Hematopoietic multipotent progenitor cell treated with erythropoietin and hydrocortisone succinate and interleukin-3 and kit ligand, for 4 days (in vitro differentiated cells): ENCODE results near the gene BTBD9.

Experiments
- DNase-seq: peaks from one replicate; pipeline ENCODE4 v3.0.0-alpha.2; 2015

Gene BTBD9

GRCh38 chr6:38323216-38323615, 316.5 kb downstream of the BTBD9 start:
- DNase-seq = no peak

GRCh38 chr6:38322138-38322537, 317.6 kb downstream of the BTBD9 start:
- DNase-seq = no peak

GRCh38 chr6:38320843-38321242, 318.9 kb downstream of the BTBD9 start:
- DNase-seq = no peak

GRCh38 chr6:38320358-38320757, 319.4 kb downstream of the BTBD9 start:
- no peak for DNase-seq

- no peak for DNase-seq
Observed at GRCh38 chr6:38319256-38320212, 320.2 kb downstream of the BTBD9 start.

- no peak for DNase-seq
Observed at GRCh38 chr6:38316099-38316868, 323.4 kb downstream of the BTBD9 start.

DNA sequence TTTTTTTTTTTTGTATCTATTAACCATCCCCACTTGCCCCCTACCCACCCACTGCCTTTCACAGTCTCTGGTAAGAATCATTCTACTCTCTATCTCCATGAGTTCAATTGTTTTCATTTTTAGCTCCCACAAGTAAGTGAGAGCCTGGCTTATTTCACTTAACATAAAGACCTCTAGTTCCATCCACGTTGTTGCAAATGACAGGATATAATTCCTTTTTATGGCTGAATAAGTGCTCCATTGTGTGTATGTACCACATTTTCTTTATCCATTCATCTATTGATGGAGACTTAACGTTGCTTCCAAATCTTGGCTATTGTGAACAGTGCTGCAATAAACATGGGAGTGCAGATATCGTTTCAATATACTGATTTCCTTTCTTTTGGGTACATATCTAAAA, 328.5 kb downstream of the BTBD9 start:
- DNase-seq = no peak

DNA sequence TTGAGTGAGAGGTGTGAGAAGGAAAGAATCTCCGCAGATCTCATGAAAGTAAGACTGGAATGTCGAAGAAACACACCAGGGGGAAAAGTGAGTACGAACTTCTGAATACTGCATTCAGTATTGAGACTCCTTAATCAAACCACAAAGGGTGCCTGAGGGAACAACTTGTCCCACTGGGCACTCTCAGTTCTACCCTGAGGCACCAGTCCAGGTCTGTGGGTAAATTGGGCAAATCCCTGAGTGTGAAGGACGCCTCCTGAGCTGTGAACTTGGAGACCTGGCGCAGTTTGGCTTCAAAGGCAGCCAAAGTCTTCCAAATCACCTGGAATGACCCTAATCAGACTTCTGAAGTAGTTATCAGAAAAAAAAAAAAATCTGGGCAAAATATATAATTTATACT, 329.7 kb downstream of the BTBD9 start:
- DNase-seq = no peak

DNA sequence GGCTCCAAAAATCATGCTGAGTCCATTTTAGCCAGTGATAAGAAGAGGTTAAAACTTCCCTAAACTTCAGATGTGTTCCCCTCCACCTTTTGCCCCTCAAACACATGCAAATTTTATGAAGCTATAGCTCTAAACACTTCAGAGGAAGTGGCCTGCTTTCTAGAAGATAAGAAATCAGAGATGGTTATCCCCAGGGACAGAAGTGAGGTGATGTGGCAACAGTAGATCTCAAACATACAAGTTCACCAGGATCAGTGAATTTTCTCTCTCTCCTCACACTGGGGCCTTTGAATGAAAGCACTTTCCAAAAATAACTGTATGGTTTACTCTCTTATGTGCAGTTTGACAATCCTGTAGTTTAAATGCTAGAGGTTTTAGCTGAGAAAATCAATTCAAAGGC, 332.0 kb downstream of the BTBD9 start:
- DNase-seq = peak; percentile 66

DNA sequence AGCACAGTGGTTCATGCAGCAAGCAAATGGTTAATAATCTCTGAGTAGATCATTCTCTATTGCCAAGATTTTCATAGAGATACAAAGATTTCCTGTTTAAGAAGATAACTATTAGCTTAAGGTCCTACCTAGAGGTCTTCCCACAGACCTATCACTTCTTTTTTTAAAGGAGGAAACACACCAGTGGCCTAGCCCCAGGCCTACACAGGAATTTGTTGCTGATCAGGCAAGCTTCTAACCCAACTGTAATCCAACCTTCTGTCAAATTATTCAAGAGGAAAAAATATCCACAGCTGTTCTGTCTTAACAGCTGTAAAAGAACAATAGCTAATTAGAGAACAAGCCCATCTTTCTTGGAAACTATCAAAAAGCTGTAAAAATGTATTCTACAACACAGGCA, 332.8 kb downstream of the BTBD9 start:
- no peak for DNase-seq

GRCh38 chr6:38305995-38306681, 333.6 kb downstream of the BTBD9 start:
- DNase-seq = no peak

GRCh38 chr6:38302838-38303237, 336.9 kb downstream of the BTBD9 start:
- DNase-seq = no peak

- no peak for DNase-seq
Observed at GRCh38 chr6:38302081-38302480, 337.6 kb downstream of the BTBD9 start.

GRCh38 chr6:38290133-38290799, 349.5 kb downstream of the BTBD9 start:
- DNase-seq = no peak

DNA sequence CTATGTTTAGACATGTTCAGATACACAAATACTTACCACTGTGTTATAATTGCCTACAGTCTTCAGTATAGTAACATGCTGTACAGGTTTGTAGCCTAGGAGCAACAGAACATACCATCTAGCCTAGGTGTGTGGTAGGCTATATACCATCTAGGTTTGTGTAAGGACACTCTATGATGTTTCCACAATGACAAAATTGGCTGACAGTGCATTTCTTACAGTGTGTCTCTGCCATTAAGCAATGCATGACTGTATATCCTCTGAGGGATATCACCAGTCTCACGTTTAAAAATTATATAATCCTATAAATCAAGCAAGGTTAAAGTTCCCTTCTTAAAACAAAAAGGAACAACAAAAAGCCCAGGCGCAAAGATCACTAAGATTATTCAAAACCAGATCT, 352.2 kb downstream of the BTBD9 start:
- DNase-seq = no peak

DNA sequence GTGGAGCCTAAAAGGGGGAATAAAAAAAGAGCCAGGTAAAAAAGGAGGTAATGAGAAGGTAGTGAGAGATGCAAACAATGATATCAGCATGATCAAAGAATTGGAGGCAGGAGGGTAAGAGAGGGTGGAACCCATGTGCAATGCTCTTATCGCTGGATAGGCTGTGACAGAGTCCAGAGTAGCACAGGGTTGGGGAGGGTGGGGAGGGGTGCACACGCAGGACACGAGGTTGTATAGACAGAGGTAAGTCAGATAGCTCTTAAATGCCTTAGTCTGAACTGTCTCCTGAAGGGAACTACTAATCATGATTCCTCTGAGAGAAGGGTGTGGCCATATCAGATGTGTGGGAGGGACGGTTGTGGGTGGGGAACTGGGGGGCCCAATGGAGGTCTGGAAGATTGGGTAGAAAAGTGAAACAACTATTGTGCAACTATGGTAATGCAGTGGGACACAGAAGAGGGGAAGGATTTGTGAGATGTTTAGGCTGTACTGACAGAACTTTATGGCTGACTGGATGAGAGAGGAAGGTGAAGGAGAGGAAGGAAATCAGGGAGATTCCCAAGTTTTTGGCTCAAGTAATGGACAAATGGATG, 354.8 kb downstream of the BTBD9 start:
- DNase-seq = peak; percentile 62

GRCh38 chr6:38283734-38284362, 355.9 kb downstream of the BTBD9 start:
- DNase-seq = no peak

DNA sequence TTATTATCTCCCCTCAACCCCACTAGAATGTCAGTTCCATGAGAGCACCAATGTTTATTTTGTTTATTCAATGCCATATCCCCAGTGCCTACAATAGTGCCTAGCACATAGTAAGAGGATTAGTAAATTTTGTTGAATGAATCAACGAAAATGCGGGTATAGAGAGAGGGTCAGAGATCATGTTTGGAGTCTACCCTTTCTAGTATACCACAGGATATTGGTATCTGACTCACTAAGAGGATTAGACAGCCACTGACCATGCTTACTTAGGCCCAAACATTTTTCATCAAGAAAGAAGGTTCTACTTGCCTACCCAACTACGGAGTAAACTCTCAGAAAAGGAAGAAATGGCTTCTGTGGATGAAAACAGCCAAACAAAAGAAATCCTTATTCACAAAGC, 356.8 kb downstream of the BTBD9 start:
- no peak for DNase-seq

GRCh38 chr6:38281126-38281525, 358.6 kb downstream of the BTBD9 start:
- no peak for DNase-seq

DNA sequence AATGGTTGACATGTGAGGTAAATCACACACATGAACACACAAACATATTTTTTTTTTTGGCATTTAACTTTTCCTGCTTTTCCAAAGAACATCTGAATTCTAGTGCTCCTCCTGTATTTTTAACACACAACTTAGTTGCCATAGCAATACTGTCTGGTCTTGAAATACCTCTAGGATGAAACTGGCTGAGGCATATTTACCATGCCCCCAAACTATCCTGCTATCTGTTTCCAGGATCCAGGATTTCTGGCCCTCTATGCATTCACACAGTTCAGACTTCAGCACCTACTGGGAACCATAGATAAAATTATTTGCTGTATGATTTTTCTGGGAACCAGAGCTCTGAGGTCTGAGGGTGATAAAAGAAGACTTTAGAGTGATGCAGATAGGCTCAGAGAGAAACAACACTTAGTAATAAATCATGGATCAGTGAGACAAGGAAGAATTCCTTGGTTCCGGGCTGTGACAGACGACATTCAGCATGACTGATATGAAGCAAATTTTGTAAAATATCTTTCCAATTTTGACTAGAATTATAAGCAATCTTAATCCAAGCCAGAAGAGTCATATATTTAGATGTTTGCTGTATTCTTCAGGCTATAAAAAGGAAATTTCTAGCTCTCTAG, 359.7 kb downstream of the BTBD9 start:
- no peak for DNase-seq

- no peak for DNase-seq
Observed at GRCh38 chr6:38279423-38279822, 360.3 kb downstream of the BTBD9 start.
